ENCODE data around the gene CLMN. TPM values are rescaled to one million over a fixed set of nuclear protein-coding genes. Genes with fewer than 3 reads are reported as not detected.

The CLMN gene
- total RNA-seq, 1 experiment from 2014 or later: 24.0 TPM

DNA sequence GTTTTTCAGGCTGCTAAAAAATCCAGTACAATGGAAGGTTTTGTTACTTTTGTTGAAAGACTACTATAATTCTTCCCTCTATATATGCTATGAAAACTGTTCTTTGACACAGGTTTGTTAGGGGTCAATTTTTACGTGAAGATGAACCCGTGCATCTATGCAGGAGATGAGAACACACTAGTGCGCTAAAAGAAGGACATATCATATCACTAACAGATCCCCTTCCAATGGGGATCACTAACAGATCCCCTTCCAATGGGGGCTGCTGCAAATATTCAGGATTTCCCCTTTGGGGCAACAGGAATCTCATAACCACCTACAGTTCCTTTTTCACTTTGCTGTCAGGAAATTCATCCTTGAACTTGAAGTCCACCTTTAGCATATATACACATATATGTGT, 75.1 kb downstream of the CLMN start:
- DNase-seq (ENCODE audit: low read depth, low spot score): peak; percentile 34
- in situ Hi-C loops (cut with HindIII; ENCODE audit: low pct_unique_long_range_greater_than_20kb, low sequenced_read_pairs): no loop called here

DNA sequence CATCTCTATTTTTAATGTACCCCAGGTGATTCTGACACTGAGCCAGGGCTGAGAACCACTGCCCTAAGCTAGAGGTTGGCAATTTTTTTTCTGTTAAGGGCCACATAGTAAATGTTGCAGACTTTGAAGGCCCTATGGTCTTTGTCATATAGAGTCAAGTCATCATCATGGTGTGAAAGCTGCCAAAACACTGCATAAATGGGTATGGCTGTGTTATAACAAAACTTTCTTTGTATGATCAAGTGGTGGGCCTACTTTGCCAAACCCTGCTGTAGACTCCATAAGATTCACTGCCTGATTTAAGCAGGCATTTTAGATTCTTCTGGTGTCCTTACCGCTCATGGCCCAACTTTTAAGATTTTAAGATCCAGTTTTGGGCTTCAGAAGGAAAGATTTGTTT, 76.8 kb downstream of the CLMN start:
- in situ Hi-C loops (cut with HindIII; ENCODE audit: low pct_unique_long_range_greater_than_20kb, low sequenced_read_pairs): no loop called here

DNA sequence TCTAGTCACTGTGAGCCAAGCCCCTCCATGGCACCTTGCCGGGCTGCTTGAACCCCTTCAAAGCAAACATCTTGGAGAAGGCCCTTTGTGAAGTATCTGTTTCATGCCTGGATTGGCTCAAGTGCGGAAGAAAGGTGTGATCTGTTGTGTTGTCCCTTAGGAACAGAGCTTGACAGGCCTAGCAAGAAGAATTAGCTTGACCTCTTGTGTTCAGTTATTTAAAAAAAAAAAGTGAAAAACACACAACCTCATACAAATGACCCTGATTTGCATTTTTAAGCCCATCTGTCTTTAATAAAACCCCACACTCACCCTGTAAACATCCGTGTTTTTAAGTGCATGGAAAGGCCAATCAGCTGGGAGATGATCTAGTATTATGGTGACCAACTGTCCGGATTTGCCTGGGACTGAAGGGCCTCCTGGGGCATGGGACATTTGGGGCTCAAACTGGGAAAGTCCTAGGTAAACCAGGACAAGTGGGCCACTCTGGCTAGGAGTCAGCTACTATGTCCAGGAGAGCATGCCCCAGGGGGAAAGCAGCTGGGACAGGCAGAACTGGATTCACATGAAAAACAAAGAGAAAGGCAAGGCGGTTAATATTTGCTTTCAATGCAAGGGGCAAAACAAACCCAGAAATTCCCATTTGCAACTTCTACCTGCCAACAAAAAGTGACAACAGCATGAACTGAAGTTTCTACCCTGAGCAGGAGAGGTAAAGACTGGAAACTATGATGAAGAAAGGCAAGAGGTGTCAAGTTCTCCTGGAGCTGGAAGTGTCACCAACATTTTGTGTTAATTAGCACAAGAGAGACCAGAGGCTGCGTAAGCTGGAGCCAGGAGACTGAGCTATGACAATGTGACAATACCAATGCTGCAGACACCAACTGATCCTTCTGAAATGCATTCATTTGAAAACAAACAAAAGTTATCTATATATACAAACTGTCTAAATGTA, 78.6 kb downstream of the CLMN start:
- in situ Hi-C loops (cut with HindIII; ENCODE audit: low pct_unique_long_range_greater_than_20kb, low sequenced_read_pairs): no loop called here
- no peak for DNase-seq (ENCODE audit: low read depth, low spot score)

More for the DNA sequence above, 76.8 kb downstream of the CLMN start:
- DNase-seq (ENCODE audit: low read depth, low spot score): no peak

DNA sequence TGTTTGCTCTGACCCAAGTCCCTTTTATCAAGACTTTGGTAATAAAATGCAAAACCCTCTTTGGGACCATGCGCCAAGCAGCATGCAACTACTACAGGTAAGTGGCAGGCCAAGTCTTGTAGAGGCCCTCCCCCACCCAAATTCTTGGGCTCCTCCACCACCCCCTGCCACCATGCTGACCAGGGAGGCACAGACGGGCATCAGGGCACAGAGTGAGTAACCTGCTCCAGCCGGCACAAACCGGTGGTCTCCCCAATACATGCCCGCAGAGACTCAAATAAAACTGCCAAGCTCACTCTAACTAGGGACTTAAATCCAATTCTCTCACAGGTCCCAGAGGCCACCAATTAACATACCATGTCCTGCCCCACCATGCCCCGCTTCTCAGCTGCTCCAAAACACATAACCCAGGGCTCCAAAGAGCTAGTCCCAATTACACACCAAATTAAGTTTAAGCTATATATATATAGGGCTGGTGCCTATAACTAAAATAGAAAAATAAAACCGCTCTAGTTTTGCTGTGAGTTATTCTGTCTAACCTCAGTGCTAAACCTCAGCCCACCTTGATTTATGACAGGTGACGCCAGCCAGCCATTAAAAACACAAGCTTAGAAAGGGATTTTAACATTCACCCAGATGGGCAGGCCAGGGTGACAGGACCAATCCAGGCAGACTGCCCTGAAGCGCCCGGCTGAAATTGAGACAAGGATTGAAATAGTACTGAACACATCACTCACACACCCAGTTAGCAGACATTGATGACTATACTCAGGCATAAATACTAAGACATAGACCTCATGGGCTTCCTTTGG, 81.0 kb downstream of the CLMN start:
- in situ Hi-C loops (cut with HindIII; ENCODE audit: low pct_unique_long_range_greater_than_20kb, low sequenced_read_pairs): no loop called here
- no peak for DNase-seq (ENCODE audit: low read depth, low spot score)

DNA sequence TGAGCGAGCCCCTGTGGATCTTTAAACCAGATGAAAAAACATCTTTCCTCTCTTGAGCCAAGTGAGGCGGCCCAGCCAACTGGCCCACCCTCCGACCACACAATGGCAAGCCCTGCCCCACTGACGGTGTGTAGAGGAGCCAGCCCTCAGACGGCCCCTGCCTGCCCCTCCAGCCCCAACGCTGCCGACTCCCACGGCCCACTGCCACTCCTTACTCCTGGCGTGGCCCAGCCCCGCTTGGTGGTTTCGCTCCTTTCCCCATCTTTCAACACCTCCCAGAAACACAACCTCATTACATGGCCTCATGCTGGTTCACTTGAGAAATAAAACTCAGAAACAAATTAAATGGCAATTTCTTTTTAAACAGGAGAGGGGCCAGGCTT, 81.8 kb downstream of the CLMN start:
- in situ Hi-C loops (cut with HindIII; ENCODE audit: low pct_unique_long_range_greater_than_20kb, low sequenced_read_pairs): no loop called here
- no peak for DNase-seq (ENCODE audit: low read depth, low spot score)

DNA sequence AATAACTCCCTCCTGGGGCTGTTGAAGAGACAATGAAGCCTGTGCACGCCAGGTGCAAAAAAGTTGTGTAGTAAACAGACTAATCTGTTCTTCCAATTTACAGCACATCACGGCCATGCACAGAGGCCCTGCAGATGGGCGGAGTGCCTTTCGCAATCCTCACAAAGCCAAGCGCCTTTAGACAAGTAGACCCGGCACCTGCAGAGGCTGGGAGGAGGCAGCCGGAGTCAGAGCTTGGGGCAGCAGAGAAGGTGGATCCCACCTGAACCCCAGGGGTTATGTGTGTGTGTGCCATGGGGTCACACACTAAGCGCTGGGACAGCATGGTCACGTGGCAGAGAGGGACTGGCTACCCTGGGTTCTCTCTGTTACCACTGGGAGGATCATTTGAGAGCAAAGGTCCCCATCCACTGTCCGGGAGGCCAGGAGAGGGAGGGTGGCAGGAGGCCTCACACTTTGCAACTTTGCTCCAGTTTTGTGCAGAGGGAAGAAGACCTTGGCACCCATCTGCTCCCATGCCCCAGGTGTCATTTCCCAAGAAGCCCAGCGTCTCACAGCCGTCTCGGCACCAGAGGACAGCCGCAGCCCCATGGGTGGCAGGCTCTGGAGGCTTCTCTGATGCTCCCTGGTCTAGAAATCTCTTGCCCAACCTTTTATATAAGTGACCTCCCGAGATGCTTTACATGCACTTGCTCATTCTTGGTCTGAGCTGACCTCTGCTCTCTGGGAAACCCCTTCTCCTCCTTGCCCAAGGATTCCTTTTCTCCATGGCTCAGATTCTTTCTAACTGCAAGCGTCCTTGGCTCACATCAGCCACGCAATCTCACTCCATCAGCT, 82.4 kb downstream of the CLMN start:
- DNase-seq (ENCODE audit: low read depth, low spot score): no peak
- in situ Hi-C loops (cut with HindIII; ENCODE audit: low pct_unique_long_range_greater_than_20kb, low sequenced_read_pairs): no loop called here

DNA sequence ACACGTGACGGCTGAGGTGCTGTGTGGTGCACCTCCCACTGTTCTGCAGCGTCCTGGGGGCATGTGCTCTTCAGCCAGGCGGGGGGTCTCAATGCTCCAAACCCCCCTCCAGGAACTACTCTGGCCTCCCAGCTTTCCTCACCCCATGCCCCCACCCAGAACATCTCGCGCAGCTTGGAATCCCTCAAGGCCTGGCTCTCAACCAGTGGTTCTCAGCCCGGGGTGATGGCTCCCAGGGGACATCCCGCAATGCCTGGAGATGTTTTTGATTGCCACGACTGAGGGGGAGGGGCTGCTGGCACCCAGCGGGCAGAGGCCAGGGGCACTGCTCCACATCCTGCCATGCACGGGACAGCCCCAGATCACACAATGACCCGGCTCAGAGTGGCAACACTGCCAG, 83.5 kb downstream of the CLMN start:
- DNase-seq (ENCODE audit: low read depth, low spot score): no peak
- in situ Hi-C loops (cut with HindIII; ENCODE audit: low pct_unique_long_range_greater_than_20kb, low sequenced_read_pairs): no loop called here

DNA sequence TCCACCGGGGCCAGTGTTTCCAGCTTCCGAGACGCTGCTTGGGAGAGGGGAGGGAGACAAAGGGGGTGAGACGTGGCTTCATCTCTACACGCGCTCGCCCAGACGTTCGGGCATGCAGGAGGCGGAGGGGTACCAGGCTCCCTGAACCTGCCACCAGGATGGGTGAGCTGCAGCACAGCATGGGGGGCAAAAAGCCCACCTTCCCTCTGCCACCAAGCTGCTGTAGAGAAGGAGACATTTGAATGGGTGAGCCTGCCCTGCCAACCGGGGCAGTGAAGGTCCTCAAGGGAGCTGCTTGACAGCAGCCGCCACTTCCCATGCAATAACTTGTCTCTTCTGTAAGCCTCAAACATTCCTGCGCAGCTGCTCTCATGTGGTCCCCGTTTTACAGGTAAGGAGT, 83.9 kb downstream of the CLMN start:
- in situ Hi-C loops (cut with HindIII; ENCODE audit: low pct_unique_long_range_greater_than_20kb, low sequenced_read_pairs): no loop called here
- no peak for DNase-seq (ENCODE audit: low read depth, low spot score)

DNA sequence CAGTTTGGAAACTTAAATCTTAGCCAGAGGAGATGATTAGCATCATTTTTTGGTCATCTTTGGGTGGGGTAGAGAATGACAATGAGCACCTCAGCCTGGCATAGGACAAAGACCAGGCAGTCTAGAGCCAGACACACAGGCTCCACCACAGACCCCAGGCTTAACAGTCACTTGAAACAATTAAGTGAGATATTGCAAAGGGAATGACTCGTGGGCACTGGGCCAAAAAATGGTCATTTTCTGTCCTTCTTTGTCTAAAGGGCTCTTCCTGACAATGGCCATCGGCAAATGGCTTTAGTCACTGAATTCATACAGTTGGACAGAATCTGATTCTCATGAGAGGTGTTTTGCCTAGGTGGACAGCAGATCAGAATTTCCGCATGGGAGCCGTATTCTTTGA, 84.4 kb downstream of the CLMN start:
- in situ Hi-C loops (cut with HindIII; ENCODE audit: low pct_unique_long_range_greater_than_20kb, low sequenced_read_pairs): no loop called here

DNA sequence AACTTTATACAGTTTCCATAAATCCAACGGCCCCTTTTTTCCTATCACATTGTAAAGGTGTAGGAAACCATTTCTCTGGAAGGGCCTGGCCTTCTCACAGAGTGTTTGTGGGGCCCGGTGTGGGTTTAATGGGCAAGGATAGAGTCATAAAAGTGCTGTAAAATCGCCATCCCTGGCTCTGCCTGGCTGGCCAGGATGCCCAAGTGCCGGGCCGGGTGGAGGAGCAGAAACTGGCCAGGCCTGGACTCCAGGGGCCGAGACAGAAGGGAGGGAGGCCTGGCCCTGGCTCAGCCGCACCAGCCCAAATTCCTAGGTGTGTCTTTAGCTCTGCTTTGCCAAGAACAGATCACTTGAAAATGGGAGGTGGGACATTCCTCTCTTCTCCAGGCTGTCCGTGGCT, 85.3 kb downstream of the CLMN start:
- no peak for DNase-seq (ENCODE audit: low read depth, low spot score)
- in situ Hi-C loops (cut with HindIII; ENCODE audit: low pct_unique_long_range_greater_than_20kb, low sequenced_read_pairs): no loop called here

More for the DNA sequence above, 84.4 kb downstream of the CLMN start:
- DNase-seq (ENCODE audit: low read depth, low spot score): no peak

DNA sequence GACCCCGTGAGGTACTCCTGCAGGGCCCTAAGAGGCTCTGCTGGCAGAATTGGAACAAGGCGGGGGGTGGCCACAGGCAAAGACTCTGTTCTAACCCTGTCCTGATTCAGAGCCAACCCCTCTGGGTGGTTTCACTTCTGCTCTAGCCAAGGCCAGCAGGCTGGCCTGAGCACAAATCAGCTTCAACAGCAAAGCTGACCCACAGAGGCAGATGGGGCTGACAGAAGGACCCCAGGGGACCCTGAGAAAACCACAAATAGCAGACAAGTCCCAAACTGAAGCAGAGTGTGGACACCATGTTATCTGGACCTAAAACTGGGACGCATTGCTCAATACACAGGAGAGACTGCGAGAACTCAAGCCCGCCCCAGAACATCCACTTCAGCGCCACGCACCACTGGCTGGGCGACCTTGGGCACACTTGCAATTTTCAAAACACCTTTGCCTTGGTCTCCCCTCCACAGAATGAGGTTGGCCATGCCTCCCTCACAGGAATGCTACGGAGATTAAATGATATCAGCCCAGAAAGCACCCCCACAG, 85.9 kb downstream of the CLMN start:
- in situ Hi-C loops (cut with HindIII; ENCODE audit: low pct_unique_long_range_greater_than_20kb, low sequenced_read_pairs): no loop called here
- no peak for DNase-seq (ENCODE audit: low read depth, low spot score)

DNA sequence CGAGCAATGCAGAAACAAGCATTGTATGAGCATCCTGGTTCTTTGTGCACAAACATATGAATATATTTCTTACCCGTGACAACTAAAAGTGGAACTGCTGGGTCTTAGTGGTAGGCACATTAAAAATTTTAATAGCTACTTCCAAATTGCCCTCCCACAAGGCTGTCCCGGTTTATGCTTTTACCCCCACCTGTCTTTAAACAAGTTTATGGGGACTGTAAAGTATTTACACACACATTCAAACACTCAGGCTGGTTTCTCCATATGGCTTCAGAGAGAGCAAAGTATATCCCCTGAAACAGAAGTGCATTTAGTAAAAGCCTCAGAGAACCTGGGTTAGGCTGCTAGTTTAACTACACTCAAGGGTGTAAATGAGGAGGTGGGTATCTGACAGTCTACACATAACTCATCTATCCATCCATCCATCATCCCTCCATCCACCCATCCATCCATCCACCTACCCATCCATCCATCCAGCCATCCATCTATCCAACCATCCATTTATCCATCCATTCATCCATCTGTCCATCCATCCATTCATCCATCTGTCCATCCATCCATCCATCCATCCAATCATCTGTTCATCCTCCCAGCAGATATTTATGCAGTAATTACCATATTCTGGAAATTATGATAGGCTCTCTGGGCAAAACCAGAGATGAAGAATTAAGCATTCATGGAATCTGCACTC, 86.7 kb downstream of the CLMN start:
- DNase-seq (ENCODE audit: low read depth, low spot score): no peak
- in situ Hi-C loops (cut with HindIII; ENCODE audit: low pct_unique_long_range_greater_than_20kb, low sequenced_read_pairs): no loop called here

DNA sequence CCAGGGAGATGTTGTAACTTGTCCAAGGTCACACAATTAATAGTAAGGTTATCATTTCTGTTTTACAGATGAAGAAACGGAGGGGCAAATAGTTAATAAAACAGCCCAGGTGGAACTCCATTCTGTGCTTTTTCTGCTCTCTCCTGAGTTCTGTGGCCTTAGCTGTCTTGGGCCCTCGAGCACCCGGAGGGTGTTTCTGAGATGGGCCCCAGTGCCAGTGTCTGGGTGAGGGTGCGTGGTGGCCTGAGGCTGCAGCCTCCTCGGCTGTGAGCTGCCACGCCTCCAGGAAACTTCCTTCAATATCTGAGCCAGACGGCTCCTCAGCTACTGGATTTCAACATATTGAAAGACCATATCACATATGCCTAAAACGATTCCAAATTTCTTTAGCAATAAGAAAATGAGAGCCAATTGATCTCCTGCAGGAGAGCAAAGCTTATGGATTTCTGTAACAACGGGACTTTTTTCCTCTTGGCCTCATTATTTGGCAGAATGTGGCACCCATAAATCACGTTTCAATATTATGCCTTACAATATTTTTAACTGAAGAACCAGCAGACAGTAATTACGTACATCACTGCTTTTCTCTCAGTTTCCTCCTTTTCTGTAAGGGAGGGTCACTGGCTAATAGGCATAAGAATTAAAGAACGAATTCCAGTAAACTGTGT, 87.6 kb downstream of the CLMN start:
- in situ Hi-C loops (cut with HindIII; ENCODE audit: low pct_unique_long_range_greater_than_20kb, low sequenced_read_pairs): no loop called here

DNA sequence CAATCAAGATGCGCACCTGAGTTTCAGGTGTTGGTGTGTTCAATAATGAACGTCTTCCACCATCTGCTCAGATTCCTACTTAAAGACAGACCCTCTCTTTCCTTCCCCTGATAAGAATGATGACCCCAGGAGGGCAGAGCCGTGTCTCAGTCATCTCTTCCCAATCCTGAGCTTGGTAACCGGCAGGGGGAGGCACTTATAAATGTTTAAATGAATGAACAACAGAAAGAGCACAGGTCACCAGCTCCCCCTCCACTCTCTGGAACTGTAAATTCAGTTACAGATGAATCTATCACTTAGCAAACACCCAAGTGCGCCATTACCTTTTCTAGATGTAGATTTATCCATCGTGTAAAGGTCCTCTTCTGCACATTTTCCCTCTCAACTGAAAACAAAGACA, 90.0 kb downstream of the CLMN start:
- in situ Hi-C loops (cut with HindIII; ENCODE audit: low pct_unique_long_range_greater_than_20kb, low sequenced_read_pairs): no loop called here
- DNase-seq (ENCODE audit: low read depth, low spot score): peak; percentile 45

More for the DNA sequence above, 87.6 kb downstream of the CLMN start:
- no peak for DNase-seq (ENCODE audit: low read depth, low spot score)

DNA sequence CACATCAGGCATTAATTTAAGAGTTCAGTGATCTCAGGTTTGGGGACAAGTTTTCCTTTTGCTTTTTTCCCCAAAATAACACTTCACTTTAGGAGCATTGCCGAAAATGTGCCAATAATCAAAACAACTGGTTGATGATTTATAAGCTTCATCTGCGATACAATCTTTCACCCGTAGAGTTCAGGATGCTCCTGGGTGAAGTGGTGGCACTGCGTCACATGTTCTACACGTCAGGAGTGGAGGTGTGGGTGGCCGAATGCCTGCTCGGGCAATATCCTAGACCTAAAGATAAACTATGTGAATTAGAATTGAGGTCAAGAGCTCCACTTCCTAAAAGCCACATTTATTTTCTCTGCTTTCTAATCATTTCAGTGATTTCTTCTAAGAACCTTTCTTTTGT, 91.5 kb downstream of the CLMN start:
- in situ Hi-C loops (cut with HindIII; ENCODE audit: low pct_unique_long_range_greater_than_20kb, low sequenced_read_pairs): no loop called here

DNA sequence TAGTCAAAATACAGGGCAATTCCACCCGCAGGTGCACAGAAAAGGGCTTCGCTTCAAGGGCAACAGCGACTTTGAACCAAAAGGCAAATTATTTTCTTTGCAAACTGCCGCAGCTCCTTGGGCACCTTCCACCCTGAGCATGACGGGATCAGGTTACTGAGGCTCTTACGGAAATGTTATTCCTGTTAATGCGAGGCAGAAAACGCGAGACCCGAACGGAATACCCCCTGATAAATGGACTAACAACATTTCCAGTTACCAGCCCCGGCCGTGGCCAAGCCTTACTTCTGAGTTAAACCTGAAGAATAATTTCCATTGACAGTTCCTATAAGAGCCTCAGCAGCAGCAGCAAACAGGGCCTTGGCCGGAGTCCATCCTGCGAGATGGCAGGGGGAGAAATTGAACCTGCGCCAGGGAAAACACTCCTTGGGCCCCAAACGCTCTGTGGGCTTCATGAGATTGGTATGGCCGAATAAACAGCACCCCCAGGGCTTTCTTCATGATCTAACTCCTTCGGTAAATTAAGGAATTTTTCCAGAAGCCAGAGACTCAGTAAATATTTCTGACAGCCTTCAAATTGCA, 92.3 kb downstream of the CLMN start:
- in situ Hi-C loops (cut with HindIII; ENCODE audit: low pct_unique_long_range_greater_than_20kb, low sequenced_read_pairs): no loop called here
- no peak for DNase-seq (ENCODE audit: low read depth, low spot score)

More for the DNA sequence above, 91.5 kb downstream of the CLMN start:
- no peak for DNase-seq (ENCODE audit: low read depth, low spot score)
